LNCaP clone FGC (cell line): ENCODE measurements around the gene MGA.

ENCODE experiments used
- DNase-seq: peaks from one replicate; pipeline ENCODE4 v3.0.0-alpha.2; 2011; ENCODE audit warnings: low read depth
- H3K4me3 ChIP-seq: 2 replicates; pipeline ENCODE4 v1.5.1; 2011; ENCODE audit warnings: mild to moderate bottlenecking, low read depth, low read length, control low read depth
- CTCF ChIP-seq: IDR thresholded peaks from 2 replicates; pipeline ENCODE4 v1.5.1; 2012; ENCODE audit warnings: mild to moderate bottlenecking; ENCODE audit not compliant: control insufficient read depth, insufficient read depth; ENCODE audit errors: extremely low read depth

MGA gene

GRCh38 chr15:41669701-41670100 is 9.5 kb downstream of the MGA start:
- TF ChIP-seq CTCF: no peak
- H3K4me3 ChIP-seq: no peak overlapping the region
- DNase-seq: no peak

GRCh38 chr15:41671656-41672648 is 11.7 kb downstream of the MGA start:
- no peak for TF ChIP-seq CTCF
- DNase-seq: no peak
- no peak overlapping the region for H3K4me3 ChIP-seq

GRCh38 chr15:41675337-41675736 is 15.1 kb downstream of the MGA start:
- no peak for TF ChIP-seq CTCF
- DNase-seq: no peak
- H3K4me3 ChIP-seq: no peak overlapping the region

- H3K4me3 ChIP-seq: no peak overlapping the region
- TF ChIP-seq CTCF: no peak
- no peak for DNase-seq
Measured at GRCh38 chr15:41678742-41679141, 18.5 kb downstream of the MGA start.

GRCh38 chr15:41683955-41684354 is 23.8 kb downstream of the MGA start:
- peak; percentile 69 for DNase-seq
- no peak for TF ChIP-seq CTCF
- H3K4me3 ChIP-seq: no peak overlapping the region

- DNase-seq: no peak
- TF ChIP-seq CTCF: no peak
- no peak overlapping the region for H3K4me3 ChIP-seq
Measured at GRCh38 chr15:41688671-41689070, 28.5 kb downstream of the MGA start.

GRCh38 chr15:41689083-41689482 is 28.9 kb downstream of the MGA start:
- TF ChIP-seq CTCF: no peak
- no peak overlapping the region for H3K4me3 ChIP-seq
- DNase-seq: no peak
